Kidney epithelial cell (primary cell): ENCODE data around the gene DUSP2. TPM values are rescaled to one million over a fixed set of nuclear protein-coding genes. Genes with fewer than 3 reads are reported as not detected.
"Not testable (repeated sequence)": the region's sequence is repeated elsewhere in the genome, so short reads cannot be mapped to it uniquely, and the experiment has no call there.

Experiments used
- DNase-seq: peaks from one replicate; pipeline ENCODE4 v3.0.0-alpha.2; 2010; ENCODE audit warnings: low read depth
- H3K27me3 ChIP-seq: 2 replicates; pipeline ENCODE4 v1.6.0; 2011; ENCODE audit warnings: low read length; ENCODE audit not compliant: control insufficient read depth, insufficient read depth
- H3K36me3 ChIP-seq: 2 replicates; pipeline ENCODE4 v1.5.1; 2011; ENCODE audit warnings: low read length; ENCODE audit not compliant: control insufficient read depth, insufficient read depth
- H3K4me3 ChIP-seq: 2 replicates; pipeline ENCODE4 v1.5.1; 2011; ENCODE audit warnings: low read depth, mild to moderate bottlenecking, control low read depth, low read length
- CTCF ChIP-seq: IDR thresholded peaks from 2 replicates; pipeline ENCODE4 v1.5.1; 2011; ENCODE audit warnings: mild to moderate bottlenecking, moderate library complexity, low read length, control low read depth, inconsistent platforms; ENCODE audit not compliant: insufficient read depth, poor library complexity, severe bottlenecking
- total RNA-seq: library from RNA; depleted of rRNA; stranded (reverse); fragments of >200 nt; gene quantifications from 2 replicates; pipeline ENCODE4 v1.2.3, GENCODE V29; 2015

Gene DUSP2
- total RNA-seq, 1 donor from 2014 or later, result 1.7 TPM

GRCh38 chr2:96142217-96143113 lies 2.8 kb downstream of the DUSP2 start:
- no peaks in the 10 kb centered on the region for H3K36me3 ChIP-seq
- H3K27me3 ChIP-seq, result peaks cover 10% of the 10 kb centered on the region
- no peak overlapping the region for H3K4me3 ChIP-seq
- DNase-seq, result no peak
- peak; percentile 7 for TF ChIP-seq CTCF

GRCh38 chr2:96141624-96141967 lies 3.6 kb downstream of the DUSP2 start:
- peaks cover 10% of the 10 kb centered on the region for H3K27me3 ChIP-seq
- not testable (repeated sequence) for DNase-seq, H3K36me3 ChIP-seq, H3K4me3 ChIP-seq

- Histone ChIP-seq H3K36me3 (no peaks in the 10 kb centered on the region), H3K4me3 (no peak overlapping the region), H3K27me3 (peaks cover 14% of the 10 kb centered on the region)
- DNase-seq, result no peak
- TF ChIP-seq CTCF, result no peak
Measured at GRCh38 chr2:96140941-96141623, 4.2 kb downstream of the DUSP2 start.

GRCh38 chr2:96139181-96139758 lies 6.0 kb downstream of the DUSP2 start:
- peaks cover 19% of the 10 kb centered on the region for H3K27me3 ChIP-seq
- DNase-seq, result no peak
- TF ChIP-seq CTCF, result no peak
- H3K4me3 ChIP-seq, result no peak overlapping the region
- no peaks in the 10 kb centered on the region for H3K36me3 ChIP-seq

- no peak within 1 kb of the TSS for H3K4me3 ChIP-seq
- no peaks in the 10 kb centered on the region for H3K36me3 ChIP-seq
- H3K27me3 ChIP-seq, result peaks cover 19% of the 10 kb centered on the region
- DNase-seq, result no peak
- TF ChIP-seq CTCF, result peak; percentile 77
Measured at GRCh38 chr2:96138179-96139145, 6.8 kb downstream of the DUSP2 start, which contains the start of gene ASTL. Gene ASTL (minus strand): TSS chr2:96138502. CDS start chr2:96138436, 66 bp downstream.
